ENCODE results near the gene NCBP2L. TPM values are rescaled to one million over a fixed set of nuclear protein-coding genes. Genes with fewer than 3 reads are reported as not detected.
A peak's percentile ranks its signal among the peaks of the same experiment; 100 is the strongest.

The NCBP2L gene
- total RNA-seq, 2 donors from 2014 or later: not detected

- intact Hi-C loops (cut with DNase I): no loop called here
- Histone ChIP-seq H3K9ac (ENCODE audit: low read depth in 2 of 2, low read length in 2 of 2) (peak overlapping the region in 1 of 2 donors; percentile 10), H3K9me3 (no peaks in the 10 kb centered on the region), H3K27me3 (no peaks in the 10 kb centered on the region), H3K4me3 (no peak overlapping the region), H3K27ac (no peak overlapping the region), H3K4me1 (peaks cover 4% of the 10 kb centered on the region), H3K36me3 (no peaks in the 10 kb centered on the region)
- DNase-seq: no peak
- TF ChIP-seq, protein P1, sequence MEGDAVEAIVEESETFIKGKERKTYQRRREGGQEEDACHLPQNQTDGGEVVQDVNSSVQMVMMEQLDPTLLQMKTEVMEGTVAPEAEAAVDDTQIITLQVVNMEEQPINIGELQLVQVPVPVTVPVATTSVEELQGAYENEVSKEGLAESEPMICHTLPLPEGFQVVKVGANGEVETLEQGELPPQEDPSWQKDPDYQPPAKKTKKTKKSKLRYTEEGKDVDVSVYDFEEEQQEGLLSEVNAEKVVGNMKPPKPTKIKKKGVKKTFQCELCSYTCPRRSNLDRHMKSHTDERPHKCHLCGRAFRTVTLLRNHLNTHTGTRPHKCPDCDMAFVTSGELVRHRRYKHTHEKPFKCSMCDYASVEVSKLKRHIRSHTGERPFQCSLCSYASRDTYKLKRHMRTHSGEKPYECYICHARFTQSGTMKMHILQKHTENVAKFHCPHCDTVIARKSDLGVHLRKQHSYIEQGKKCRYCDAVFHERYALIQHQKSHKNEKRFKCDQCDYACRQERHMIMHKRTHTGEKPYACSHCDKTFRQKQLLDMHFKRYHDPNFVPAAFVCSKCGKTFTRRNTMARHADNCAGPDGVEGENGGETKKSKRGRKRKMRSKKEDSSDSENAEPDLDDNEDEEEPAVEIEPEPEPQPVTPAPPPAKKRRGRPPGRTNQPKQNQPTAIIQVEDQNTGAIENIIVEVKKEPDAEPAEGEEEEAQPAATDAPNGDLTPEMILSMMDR (IDR thresholded peaks at IDR 0.05): no peak
Measured at GRCh38 chrX:107738768-107739167, 38.8 kb upstream of the NCBP2L start.

DNA sequence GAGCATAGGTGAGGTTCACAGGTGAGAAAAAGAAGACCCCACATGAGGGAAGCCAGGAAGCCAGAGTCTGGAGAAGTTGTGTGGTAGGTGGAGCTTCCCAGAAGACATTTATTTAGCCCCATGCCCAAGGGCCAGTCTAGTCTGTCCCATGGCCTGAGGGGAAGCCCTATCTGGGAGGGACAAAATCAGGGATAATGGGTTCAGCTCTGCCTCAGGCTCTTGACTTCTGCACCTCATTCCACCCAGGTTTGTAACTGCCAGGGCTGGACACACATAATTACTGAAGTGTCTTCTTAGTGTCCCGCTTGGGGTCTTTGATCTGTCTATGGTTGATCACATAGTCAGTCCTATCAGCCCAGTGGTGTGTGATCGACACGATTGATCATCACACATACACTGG, 38.0 kb upstream of the NCBP2L start:
- Histone ChIP-seq H3K4me3 (no peak overlapping the region), H3K27me3 (no peaks in the 10 kb centered on the region), H3K4me1 (peaks cover 4% of the 10 kb centered on the region), H3K27ac (no peak overlapping the region), H3K36me3 (no peaks in the 10 kb centered on the region), H3K9me3 (no peaks in the 10 kb centered on the region), H3K9ac (ENCODE audit: low read depth in 2 of 2, low read length in 2 of 2) (no peak overlapping the region)
- DNase-seq: no peak
- TF ChIP-seq, protein P1 (IDR thresholded peaks at IDR 0.05): no peak
- intact Hi-C loops (cut with DNase I): no loop called here

DNA sequence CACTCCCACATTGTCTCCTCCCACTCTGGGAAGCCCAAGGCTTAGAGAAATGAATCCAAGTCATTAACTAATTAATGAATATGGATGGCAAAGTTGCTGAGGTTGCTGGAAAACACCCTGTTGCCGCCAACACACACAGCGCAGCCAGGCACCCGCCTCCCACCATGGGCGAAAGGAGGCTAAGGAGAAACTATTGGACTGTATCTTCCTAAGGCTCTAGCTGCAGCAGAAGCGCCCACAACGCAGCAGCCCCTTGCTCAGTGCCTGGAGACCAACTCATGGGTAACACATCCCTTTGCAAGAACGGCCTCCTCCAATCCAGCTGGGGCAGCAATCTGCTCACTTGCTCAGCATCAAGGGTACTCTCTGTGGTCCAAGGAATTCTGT, 36.1 kb upstream of the NCBP2L start:
- H3K4me1 ChIP-seq: peaks cover 4% of the 10 kb centered on the region
- H3K9ac ChIP-seq (ENCODE audit: low read depth in 2 of 2, low read length in 2 of 2): peak overlapping the region in 1 of 2 donors; percentile 48
- H3K4me3 ChIP-seq: no peak overlapping the region
- H3K36me3 ChIP-seq: no peaks in the 10 kb centered on the region
- peak overlapping the region; percentile 73 for H3K27ac ChIP-seq
- TF ChIP-seq, protein P1 (IDR thresholded peaks at IDR 0.05): no peak
- intact Hi-C loops (cut with DNase I): no loop called here
- no peaks in the 10 kb centered on the region for H3K27me3 ChIP-seq
- H3K9me3 ChIP-seq: no peaks in the 10 kb centered on the region
- no peak for DNase-seq

- peaks cover 4% of the 10 kb centered on the region for H3K4me1 ChIP-seq
- TF ChIP-seq, protein P1 (IDR thresholded peaks at IDR 0.05): no peak
- intact Hi-C loops (cut with DNase I): no loop called here
- no peaks in the 10 kb centered on the region for H3K27me3 ChIP-seq
- no peaks in the 10 kb centered on the region for H3K36me3 ChIP-seq
- DNase-seq: peak; percentile 58
- no peaks in the 10 kb centered on the region for H3K9me3 ChIP-seq
- no peak overlapping the region for H3K4me3 ChIP-seq
- peak overlapping the region; percentile 73 for H3K27ac ChIP-seq
- peak overlapping the region; percentile 57 to 61 for H3K9ac ChIP-seq (ENCODE audit: low read depth in 2 of 2, low read length in 2 of 2)
Measured at GRCh38 chrX:107742700-107743191, 34.8 kb upstream of the NCBP2L start.

DNA sequence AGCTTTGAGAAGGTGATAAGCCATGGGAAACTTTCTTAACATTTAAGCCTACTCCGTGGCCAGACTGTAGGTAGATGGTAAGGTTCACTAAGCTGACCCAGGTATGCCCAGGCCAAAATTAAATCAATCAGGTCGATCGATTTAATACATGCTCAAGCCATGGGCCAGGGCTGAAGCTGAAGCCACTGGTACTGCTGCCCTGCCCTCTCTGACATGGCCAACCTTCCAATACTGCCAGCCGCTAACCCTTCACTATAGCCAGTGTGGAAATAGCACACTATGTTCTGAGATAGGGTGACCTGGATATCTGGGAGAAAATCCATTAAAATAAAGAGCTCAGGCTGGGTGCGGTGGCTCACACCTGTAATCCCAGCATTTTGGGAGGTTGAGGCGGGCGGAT, 33.5 kb upstream of the NCBP2L start:
- no peaks in the 10 kb centered on the region for H3K27me3 ChIP-seq
- intact Hi-C loops (cut with DNase I): no loop called here
- H3K4me3 ChIP-seq: no peak overlapping the region
- no peaks in the 10 kb centered on the region for H3K36me3 ChIP-seq
- H3K4me1 ChIP-seq: peaks cover 4% of the 10 kb centered on the region
- no peak overlapping the region for H3K27ac ChIP-seq
- H3K9ac ChIP-seq (ENCODE audit: low read depth in 2 of 2, low read length in 2 of 2): no peak overlapping the region
- TF ChIP-seq, protein P1 (IDR thresholded peaks at IDR 0.05): no peak
- DNase-seq: no peak
- no peaks in the 10 kb centered on the region for H3K9me3 ChIP-seq

All from colonic mucosa (tissue), 4 donors.